HFF-Myc (cell line): Measurements from ENCODE around the gene TRIM46.

Source experiments
- DNase-seq: peaks from one replicate; pipeline ENCODE4 v3.0.0-alpha.2; 2011; ENCODE audit warnings: low read depth; ENCODE audit errors: extremely low read depth
- H3K4me3 ChIP-seq: replicated peaks from 2 replicates; pipeline ENCODE4 v1.5.1; 2011; ENCODE audit warnings: low read depth, mild to moderate bottlenecking, control low read depth, low read length
- CTCF ChIP-seq: IDR thresholded peaks from 2 replicates; pipeline ENCODE4 v1.5.1; 2012; ENCODE audit warnings: mild to moderate bottlenecking, low read depth, low read length, control low read depth; ENCODE audit errors: missing control alignments

Gene TRIM46

GRCh38 chr1:155170101-155170785 is 3.4 kb upstream of the TRIM46 start:
- no peak overlapping the region for H3K4me3 ChIP-seq
- no peak for TF ChIP-seq CTCF
- no peak for DNase-seq

- no peak for TF ChIP-seq CTCF
- no peak for DNase-seq
- no peak overlapping the region for H3K4me3 ChIP-seq
These were observed 2.8 kb upstream of the TRIM46 start for GRCh38 chr1:155170806-155171205.

GRCh38 chr1:155171836-155172731 is 1.6 kb upstream of the TRIM46 start:
- no peak for DNase-seq
- peak overlapping the region; percentile 91 for H3K4me3 ChIP-seq
- TF ChIP-seq CTCF = no peak

GRCh38 chr1:155172732-155173477 is 744 bp upstream of the TRIM46 start, which contains the start of gene KRTCAP2:
TSS of gene KRTCAP2 (minus strand) at chr1:155173304. CDS start at chr1:155173224, 80 bp downstream.
- H3K4me3 ChIP-seq = peak within 1 kb of the TSS; percentile 91
- peak; percentile 90 for DNase-seq
- peak; percentile 92 for TF ChIP-seq CTCF

GRCh38 chr1:155174324-155175280 is 953 bp downstream of the TRIM46 start:
- H3K4me3 ChIP-seq = peak overlapping the region; percentile 91
- TF ChIP-seq CTCF = no peak
- no peak for DNase-seq
